ENCODE results near the gene NPM3. TPM values are rescaled to one million over a fixed set of nuclear protein-coding genes. Genes with fewer than 3 reads are reported as not detected.

The NPM3 gene
- total and polyA plus RNA-seq, 5 donors from 2014 or later: 3.1 to 7.3 (median 3.1) TPM

- no peaks in the 10 kb centered on the region for H3K36me3 Mint-ChIP-seq
- peaks cover 0 to 54% (median 18%) of the 10 kb centered on the region in 4 donors for H3K4me1 Mint-ChIP-seq
- no peaks in the 10 kb centered on the region for H3K9me3 Mint-ChIP-seq
- H3K27ac Mint-ChIP-seq: no peak overlapping the region
- Histone ChIP-seq H3K36me3 (ENCODE audit: control insufficient read depth, insufficient read depth, low read length) (no peaks in the 10 kb centered on the region), H3K9me3 (ENCODE audit: control insufficient read depth in 2 of 2, low read length in 2 of 2) (no peaks in the 10 kb centered on the region), H3K27me3 (ENCODE audit: control insufficient read depth, insufficient read depth, low read length) (peaks cover 21% of the 10 kb centered on the region), H3K4me1 (ENCODE audit: control insufficient read depth, insufficient read depth, low read length, poor library complexity, severe bottlenecking) (peaks cover 45% of the 10 kb centered on the region), H3K4me3 (ENCODE audit: low read depth, low read length) (no peak overlapping the region), H3K27ac (ENCODE audit: insufficient read depth, low read length, poor library complexity, severe bottlenecking) (no peak overlapping the region)
- peak overlapping the region in 1 of 4 donors; percentile 70 for H3K4me3 Mint-ChIP-seq
- no peak for ATAC-seq (ENCODE audit: low read depth in 2 of 2)
- DNase-seq: no peak
- peaks cover 69% of the 10 kb centered on the region for H3K27me3 Mint-ChIP-seq
Measured at GRCh38 chr10:101776161-101776817, 7.0 kb downstream of the NPM3 start.

- Mint-ChIP-seq H3K4me3 (peak within 1 kb of the TSS in 2 of 4 donors; percentile 64 to 70), H3K36me3 (no peaks in the 10 kb centered on the region), H3K27me3 (peaks cover 68% of the 10 kb centered on the region), H3K27ac (no peak within 1 kb of the TSS), H3K9me3 (no peaks in the 10 kb centered on the region), H3K4me1 (peaks cover 0 to 48% (median 17%) of the 10 kb centered on the region in 4 donors)
- H3K36me3 ChIP-seq (ENCODE audit: control insufficient read depth, insufficient read depth, low read length): no peaks in the 10 kb centered on the region
- H3K9me3 ChIP-seq (ENCODE audit: control insufficient read depth in 2 of 2, low read length in 2 of 2): no peaks in the 10 kb centered on the region
- H3K4me3 ChIP-seq (ENCODE audit: low read depth, low read length): no peak within 1 kb of the TSS
- ATAC-seq (ENCODE audit: low read depth in 2 of 2): no peak
- H3K27me3 ChIP-seq (ENCODE audit: control insufficient read depth, insufficient read depth, low read length): peaks cover 21% of the 10 kb centered on the region
- no peak within 1 kb of the TSS for H3K27ac ChIP-seq (ENCODE audit: insufficient read depth, low read length, poor library complexity, severe bottlenecking)
- no peak for DNase-seq
- H3K4me1 ChIP-seq (ENCODE audit: control insufficient read depth, insufficient read depth, low read length, poor library complexity, severe bottlenecking): peaks cover 38% of the 10 kb centered on the region
Measured at GRCh38 chr10:101775273-101776160, 7.7 kb downstream of the NPM3 start, which contains the start of gene FGF8. Gene FGF8, minus strand, starts transcription at chr10:101776114. Its CDS starts 214 bp downstream, at chr10:101775900.

GRCh38 chr10:101774589-101775272 lies 8.5 kb downstream of the NPM3 start:
- peaks cover 30% of the 10 kb centered on the region for H3K4me1 ChIP-seq (ENCODE audit: control insufficient read depth, insufficient read depth, low read length, poor library complexity, severe bottlenecking)
- H3K9me3 ChIP-seq (ENCODE audit: control insufficient read depth in 2 of 2, low read length in 2 of 2): no peaks in the 10 kb centered on the region
- peak in 1 of 3 donors; percentile 28 for DNase-seq
- peaks cover 71% of the 10 kb centered on the region for H3K27me3 Mint-ChIP-seq
- H3K36me3 Mint-ChIP-seq: no peaks in the 10 kb centered on the region
- H3K36me3 ChIP-seq (ENCODE audit: control insufficient read depth, insufficient read depth, low read length): no peaks in the 10 kb centered on the region
- peaks cover 21% of the 10 kb centered on the region for H3K27me3 ChIP-seq (ENCODE audit: control insufficient read depth, insufficient read depth, low read length)
- no peak overlapping the region for H3K27ac ChIP-seq (ENCODE audit: insufficient read depth, low read length, poor library complexity, severe bottlenecking)
- H3K9me3 Mint-ChIP-seq: no peaks in the 10 kb centered on the region
- no peak overlapping the region for H3K4me3 ChIP-seq (ENCODE audit: low read depth, low read length)
- H3K27ac Mint-ChIP-seq: no peak overlapping the region
- ATAC-seq (ENCODE audit: low read depth in 2 of 2): no peak
- H3K4me1 Mint-ChIP-seq: peaks cover 0 to 41% (median 13%) of the 10 kb centered on the region in 4 donors
- H3K4me3 Mint-ChIP-seq: peak overlapping the region in 2 of 4 donors; percentile 47 to 66

GRCh38 chr10:101773923-101774588 lies 9.2 kb downstream of the NPM3 start:
- no peak overlapping the region for H3K4me3 ChIP-seq (ENCODE audit: low read depth, low read length)
- peak overlapping the region in 2 of 4 donors; percentile 29 to 63 for H3K4me3 Mint-ChIP-seq
- no peaks in the 10 kb centered on the region for H3K36me3 Mint-ChIP-seq
- H3K27ac ChIP-seq (ENCODE audit: insufficient read depth, low read length, poor library complexity, severe bottlenecking): no peak overlapping the region
- H3K4me1 Mint-ChIP-seq: peaks cover 0 to 34% (median 10%) of the 10 kb centered on the region in 4 donors
- H3K9me3 Mint-ChIP-seq: no peaks in the 10 kb centered on the region
- H3K4me1 ChIP-seq (ENCODE audit: control insufficient read depth, insufficient read depth, low read length, poor library complexity, severe bottlenecking): peaks cover 23% of the 10 kb centered on the region
- no peaks in the 10 kb centered on the region for H3K9me3 ChIP-seq (ENCODE audit: control insufficient read depth in 2 of 2, low read length in 2 of 2)
- H3K27ac Mint-ChIP-seq: no peak overlapping the region
- ATAC-seq (ENCODE audit: low read depth in 2 of 2) (no peak), DNase-seq (no peak)
- no peaks in the 10 kb centered on the region for H3K36me3 ChIP-seq (ENCODE audit: control insufficient read depth, insufficient read depth, low read length)
- peaks cover 72% of the 10 kb centered on the region for H3K27me3 Mint-ChIP-seq
- peaks cover 21% of the 10 kb centered on the region for H3K27me3 ChIP-seq (ENCODE audit: control insufficient read depth, insufficient read depth, low read length)

GRCh38 chr10:101772895-101773761 lies 10.1 kb downstream of the NPM3 start:
- Histone ChIP-seq H3K36me3 (ENCODE audit: control insufficient read depth, insufficient read depth, low read length) (no peaks in the 10 kb centered on the region), H3K4me1 (ENCODE audit: control insufficient read depth, insufficient read depth, low read length, poor library complexity, severe bottlenecking) (peaks cover 18% of the 10 kb centered on the region), H3K27ac (ENCODE audit: insufficient read depth, low read length, poor library complexity, severe bottlenecking) (no peak overlapping the region), H3K9me3 (ENCODE audit: control insufficient read depth in 2 of 2, low read length in 2 of 2) (no peaks in the 10 kb centered on the region), H3K4me3 (ENCODE audit: low read depth, low read length) (no peak overlapping the region), H3K27me3 (ENCODE audit: control insufficient read depth, insufficient read depth, low read length) (peaks cover 21% of the 10 kb centered on the region)
- ATAC-seq (ENCODE audit: low read depth in 2 of 2) (no peak), DNase-seq (no peak)
- Mint-ChIP-seq H3K9me3 (no peaks in the 10 kb centered on the region), H3K27ac (no peak overlapping the region), H3K4me1 (peaks cover 0 to 28% (median 6%) of the 10 kb centered on the region in 4 donors), H3K27me3 (peaks cover 70% of the 10 kb centered on the region), H3K36me3 (no peaks in the 10 kb centered on the region), H3K4me3 (peak overlapping the region in 1 of 4 donors; percentile 29)

GRCh38 chr10:101772017-101772894 lies 11.0 kb downstream of the NPM3 start:
- Mint-ChIP-seq H3K4me3 (peak overlapping the region in 1 of 4 donors; percentile 32), H3K9me3 (no peaks in the 10 kb centered on the region), H3K27me3 (peaks cover 67% of the 10 kb centered on the region), H3K4me1 (peaks cover 0 to 25% (median 6%) of the 10 kb centered on the region in 4 donors), H3K27ac (no peak overlapping the region), H3K36me3 (no peaks in the 10 kb centered on the region)
- H3K4me1 ChIP-seq (ENCODE audit: control insufficient read depth, insufficient read depth, low read length, poor library complexity, severe bottlenecking): peaks cover 18% of the 10 kb centered on the region
- no peak for DNase-seq
- H3K9me3 ChIP-seq (ENCODE audit: control insufficient read depth in 2 of 2, low read length in 2 of 2): no peaks in the 10 kb centered on the region
- peaks cover 13% of the 10 kb centered on the region for H3K27me3 ChIP-seq (ENCODE audit: control insufficient read depth, insufficient read depth, low read length)
- no peak overlapping the region for H3K27ac ChIP-seq (ENCODE audit: insufficient read depth, low read length, poor library complexity, severe bottlenecking)
- no peak for ATAC-seq (ENCODE audit: low read depth in 2 of 2)
- H3K36me3 ChIP-seq (ENCODE audit: control insufficient read depth, insufficient read depth, low read length): no peaks in the 10 kb centered on the region
- H3K4me3 ChIP-seq (ENCODE audit: low read depth, low read length): no peak overlapping the region

All from CD4-positive, CD25-positive, alpha-beta regulatory T cell (primary cell).